HG03097 (cell line): ENCODE data around the gene LRRC18.

Source experiments
- ATAC-seq: cut with Tn5 transposase; IDR thresholded peaks from one replicate; pipeline ENCODE4 v1.9.1; 2021; ENCODE audit not compliant: unreplicated experiment, low FRiP score

Gene LRRC18

DNA sequence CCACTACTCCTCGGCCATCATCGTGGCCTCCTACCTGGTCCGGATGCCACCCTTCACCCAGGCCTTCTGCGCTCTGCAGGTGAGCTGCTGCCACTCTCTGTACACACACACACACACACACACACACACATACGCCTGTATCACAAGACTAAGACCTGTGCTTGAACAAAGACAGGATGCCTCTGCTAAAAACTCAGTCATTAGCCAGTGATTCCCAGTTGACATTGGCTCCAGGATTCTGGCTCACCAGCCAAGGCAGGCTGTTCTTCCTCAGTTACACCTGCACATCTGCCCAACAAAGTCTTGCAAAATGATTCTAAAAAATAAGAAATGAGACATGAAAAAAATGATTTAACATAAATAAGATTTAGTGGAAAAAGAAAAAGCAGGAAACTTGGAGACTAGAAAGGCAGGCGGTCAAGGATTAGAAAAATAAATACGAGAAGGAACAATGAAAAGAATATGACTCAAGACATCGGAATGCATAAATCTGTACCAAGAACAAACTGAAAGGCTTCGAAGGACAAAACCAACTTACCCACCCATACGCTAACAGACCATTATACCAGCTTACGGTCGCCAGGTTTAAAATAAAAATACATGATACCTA lies 7.4 kb upstream of the LRRC18 start:
- ATAC-seq: no peak

DNA sequence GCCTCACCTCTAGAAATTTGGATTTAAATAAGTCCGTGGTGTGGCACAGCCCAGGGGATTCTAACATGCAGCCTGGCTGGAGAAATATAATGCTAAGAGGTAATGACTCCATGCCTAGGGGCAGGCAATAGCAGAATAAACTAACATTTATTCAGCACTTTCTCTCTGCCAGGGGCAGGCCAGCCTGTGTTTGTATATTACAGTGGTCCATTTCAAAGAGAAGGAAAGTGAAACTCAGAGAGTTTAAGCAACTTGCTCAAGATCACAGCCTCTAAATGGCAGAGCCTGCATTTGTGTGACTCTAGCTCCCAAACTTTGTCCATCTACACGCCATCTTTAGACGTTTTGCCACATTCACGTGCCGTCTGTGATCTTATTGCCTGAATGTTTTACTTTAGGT lies 6.7 kb upstream of the LRRC18 start:
- no peak for ATAC-seq

DNA sequence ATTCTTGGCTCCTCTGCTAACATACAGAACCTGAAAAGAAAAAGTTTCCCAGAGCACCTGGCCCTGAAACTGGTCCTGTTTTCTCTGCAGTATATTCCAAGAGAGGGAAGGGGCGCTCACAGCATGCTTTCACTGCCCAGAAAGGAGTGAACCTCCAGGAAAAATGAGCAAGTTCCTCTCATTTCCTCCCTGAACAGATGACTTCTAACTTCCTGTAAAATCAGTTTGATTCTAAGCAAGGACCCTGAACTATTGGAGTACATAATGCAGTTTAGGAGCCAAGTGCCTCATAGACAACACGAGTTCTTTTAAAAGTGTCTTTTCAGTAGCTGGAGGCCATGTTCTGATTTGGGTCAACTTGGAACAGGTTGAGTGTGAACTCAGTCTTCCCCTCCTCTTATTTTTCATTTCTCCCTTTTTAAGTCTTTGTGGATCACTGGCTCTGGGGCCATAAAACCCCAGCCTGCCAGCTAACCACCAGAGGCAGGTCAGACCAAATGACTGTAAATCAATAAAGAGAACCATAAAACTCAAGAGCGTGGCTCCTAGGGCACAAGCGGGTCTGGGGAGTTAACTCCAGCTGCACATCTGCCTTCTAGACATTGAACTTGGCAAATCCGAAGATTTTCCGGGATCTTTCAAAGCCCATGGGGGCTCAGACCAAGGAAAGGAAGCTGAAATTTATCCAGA lies 5.9 kb upstream of the LRRC18 start:
- ATAC-seq: no peak

DNA sequence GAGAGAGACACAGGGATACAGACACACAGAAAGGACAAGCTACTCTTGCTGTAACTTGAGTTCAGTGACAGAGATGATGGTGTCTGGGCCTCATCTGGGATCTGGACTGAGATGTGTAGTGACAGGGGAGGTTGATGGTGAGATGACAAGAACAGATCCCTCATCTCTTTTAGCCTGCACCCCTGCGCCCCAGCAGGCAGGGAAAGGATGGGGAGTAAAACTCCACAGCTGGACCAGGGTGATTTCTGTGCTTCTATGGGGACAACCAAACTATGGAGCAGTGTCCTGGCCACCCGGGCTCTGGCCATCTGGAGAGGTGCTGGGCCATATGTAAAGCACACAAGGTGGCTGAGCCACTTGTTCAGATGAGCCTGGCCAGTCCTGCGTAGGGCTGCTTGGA lies 4.5 kb upstream of the LRRC18 start:
- ATAC-seq: no peak

DNA sequence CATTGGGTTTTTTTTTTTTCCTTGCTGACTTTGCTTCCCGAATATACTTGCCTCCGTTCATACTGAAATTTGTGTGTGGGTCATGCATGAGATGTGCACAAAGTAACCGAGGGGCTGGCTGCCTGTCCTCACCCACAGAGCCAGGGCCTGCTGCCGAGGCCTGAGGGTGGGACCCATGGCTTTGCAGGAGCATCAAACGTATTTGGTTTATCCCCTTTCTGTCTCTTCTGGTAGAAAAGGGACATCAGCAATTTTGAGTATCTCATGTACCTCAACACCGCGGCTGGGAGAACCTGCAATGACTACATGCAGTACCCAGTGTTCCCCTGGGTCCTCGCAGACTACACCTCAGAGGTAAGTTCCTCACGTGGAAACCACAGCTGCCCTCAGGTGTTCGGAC lies 3.5 kb upstream of the LRRC18 start:
- ATAC-seq: no peak

DNA sequence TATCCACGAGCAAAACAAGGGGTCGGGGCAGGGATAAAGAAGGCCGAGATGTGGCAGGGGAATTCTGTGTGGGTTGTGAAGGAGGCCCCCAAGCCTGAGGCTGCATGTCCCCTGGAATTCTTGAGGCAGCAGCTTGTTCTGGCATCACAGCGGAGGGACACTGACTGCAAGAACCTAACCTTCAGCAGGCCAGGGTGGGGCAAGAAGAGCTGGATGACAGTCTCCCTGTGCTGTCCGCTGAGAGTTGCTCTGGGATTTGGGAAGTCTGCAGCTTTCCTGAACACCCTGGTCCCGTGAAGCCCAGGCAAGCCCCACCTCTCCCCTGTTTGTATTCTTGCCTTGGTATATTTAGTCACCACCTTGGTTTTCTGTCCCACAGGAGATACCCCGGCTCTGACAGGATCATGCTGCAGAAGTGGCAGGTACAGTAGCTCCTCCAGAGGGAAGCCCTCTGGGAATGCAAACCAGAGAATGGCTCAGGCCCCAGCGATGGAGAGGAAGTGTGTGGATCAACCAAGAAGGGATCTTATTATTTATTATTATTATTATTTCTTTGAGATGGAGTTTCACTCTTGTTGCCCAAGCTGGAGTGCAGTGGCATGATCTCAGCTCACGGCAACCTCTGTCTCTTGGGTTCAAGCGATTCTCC lies 1.9 kb upstream of the LRRC18 start:
- no peak for ATAC-seq

DNA sequence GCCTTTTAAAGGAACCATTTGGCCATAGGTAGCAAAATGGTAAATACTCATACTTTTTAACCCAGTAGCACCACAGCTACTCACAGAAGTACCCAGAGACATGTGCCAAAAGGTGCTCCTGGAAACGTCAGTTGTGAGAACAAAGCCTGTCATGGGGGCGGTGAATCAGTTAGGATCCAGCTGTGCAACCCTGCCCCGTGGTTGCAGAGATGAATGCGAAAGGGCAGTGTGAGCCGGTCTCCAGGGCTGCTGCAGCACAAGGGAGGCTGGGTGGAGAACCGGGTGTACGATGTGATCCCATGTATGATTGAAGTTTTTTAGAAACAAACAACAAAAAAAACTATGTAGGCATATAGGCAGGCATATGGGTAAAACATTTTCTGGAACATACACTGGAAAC lies 1.3 kb upstream of the LRRC18 start:
- ATAC-seq: no peak

DNA sequence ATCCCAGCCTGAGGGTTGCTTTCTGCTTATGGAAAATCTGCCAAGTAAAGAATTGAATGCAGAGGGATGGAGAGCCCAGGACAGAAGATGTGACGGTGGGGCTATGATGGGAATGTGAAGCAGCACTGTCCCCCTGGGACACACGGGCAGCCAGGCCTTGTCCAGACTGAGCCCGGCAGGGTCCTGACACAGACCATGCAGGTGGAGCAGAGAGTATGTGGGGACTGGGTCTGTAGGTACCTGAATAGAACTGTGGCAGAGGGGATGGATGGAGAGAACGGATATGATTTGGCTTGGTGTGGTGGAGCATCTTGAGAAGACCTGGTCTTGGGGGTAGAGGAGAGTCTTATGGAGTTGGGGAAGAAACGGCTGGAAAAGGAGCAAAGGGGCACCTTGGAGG lies 732 bp upstream of the LRRC18 start:
- ATAC-seq: no peak

DNA sequence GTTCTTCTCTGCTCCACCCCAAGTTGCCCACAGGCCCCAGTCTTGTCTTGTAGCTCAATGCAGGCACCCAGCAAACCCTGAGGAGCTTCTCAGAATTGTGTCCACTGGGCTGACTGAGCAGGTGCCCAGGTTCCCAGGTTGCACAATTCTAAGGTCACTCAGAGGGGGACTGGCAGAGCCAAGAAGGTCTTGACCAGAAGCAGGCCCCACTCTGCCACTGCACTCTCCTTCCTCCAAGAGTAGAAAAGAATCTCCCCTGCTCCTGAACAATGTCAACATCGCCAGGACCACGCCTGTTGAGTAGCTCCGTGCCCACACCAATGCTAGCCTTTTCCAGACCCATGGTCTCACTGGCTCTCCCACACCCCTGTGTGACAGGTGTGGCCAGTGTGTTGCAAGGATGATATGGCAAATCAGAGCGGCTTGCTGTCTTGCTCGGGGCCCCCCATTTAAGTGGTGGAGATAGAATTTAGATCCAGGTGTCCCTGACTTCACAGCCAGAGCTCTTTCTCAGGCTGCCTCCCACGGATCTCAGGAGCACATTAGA lies 577 bp downstream of the LRRC18 start:
- ATAC-seq: no peak

DNA sequence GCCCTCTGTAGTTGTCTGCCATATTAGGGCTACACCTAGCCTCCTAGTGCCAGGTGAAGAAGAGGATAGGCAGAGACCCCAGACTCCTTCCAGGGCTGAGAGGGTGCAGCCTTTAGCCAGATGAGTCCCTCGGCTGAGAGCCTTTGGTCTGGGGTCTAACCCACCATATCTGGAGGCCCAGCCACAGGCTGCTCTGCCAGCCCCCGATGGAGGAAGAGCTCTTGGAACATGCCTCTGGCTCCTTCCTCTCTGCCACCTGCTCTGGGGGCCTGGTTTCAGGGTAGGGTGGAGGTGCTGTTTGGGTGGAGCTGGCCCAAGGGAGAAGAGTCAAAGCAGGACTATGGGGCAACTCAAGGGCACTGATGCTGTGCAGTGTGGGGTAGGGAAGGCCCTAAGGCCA lies 1.4 kb downstream of the LRRC18 start:
- ATAC-seq: no peak

DNA sequence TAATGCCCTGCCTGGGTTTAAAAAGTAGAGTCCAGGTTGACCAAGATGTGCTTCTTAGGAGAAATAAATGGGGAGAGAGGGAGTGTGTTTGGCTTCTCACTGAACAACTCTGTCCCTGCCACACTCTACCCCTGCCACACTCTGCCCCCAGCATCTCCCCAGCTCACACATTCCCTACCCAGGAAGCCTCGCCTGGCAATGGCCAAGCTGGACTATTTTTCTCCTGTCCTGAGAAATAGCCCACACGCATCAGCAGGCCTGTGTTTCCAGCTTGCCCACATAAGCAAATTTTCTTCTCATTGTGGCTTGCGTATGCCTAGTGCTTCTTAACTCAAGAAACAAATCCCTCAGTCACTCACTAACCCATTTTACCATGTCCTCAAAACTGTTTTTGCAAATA lies 1.8 kb downstream of the LRRC18 start:
- no peak for ATAC-seq

DNA sequence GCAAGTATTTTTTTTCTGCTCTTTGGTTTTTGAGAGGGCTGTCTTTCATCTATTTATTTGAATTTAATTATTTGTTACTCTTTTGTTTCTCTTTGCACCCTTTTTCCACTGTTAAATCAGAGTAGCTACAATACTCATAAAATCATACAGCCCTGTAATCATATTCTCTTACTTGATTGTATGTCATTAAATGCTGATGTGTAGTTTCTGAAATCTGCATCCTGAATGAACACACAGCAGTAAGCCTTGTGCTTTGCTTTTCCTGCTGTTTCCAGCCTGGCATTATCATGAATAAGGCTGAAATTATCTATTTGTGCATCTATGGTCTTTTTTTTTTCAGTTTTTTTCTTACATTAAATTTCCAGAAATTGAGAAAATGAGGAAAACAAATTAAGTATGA lies 4.1 kb downstream of the LRRC18 start:
- ATAC-seq: no peak

DNA sequence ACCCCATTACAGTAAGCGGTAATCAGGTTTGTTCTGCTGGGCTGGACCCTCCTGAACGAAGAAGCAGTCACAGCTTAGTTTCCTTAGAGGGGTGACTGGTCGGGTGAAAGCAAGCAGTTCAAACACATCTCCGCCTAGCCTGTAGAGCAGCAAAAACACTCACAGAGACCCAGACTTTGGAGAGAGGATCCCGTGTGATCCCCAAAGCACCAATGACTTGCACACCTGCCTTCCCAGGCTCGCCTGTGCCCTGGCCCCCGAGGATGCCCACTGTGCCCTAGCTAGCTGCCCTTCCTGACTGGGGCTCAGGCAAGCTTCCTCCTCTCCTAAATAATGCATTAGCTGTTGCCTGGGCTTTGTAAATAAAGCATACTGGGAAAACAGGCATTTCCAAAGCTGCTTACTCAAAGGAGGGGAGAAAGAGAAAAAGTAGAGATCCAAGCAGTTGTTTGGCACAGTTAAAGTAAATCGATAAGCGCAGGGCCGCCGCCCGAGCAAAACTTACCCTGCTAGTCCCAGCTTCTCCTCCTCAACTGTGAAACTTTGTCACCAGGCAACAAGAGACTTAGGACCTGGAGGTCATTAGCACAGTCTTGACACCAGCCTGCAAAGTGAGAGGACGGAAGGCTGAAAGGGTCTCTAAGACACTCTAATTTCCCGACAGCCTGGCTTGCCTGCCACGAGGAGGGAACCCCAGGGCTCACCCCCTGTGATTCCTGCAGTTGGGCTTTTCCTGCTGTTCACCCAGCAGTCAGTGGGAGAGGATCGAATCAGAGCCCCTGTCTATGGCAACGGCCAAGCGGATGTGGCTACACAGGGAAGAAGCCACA lies 4.8 kb downstream of the LRRC18 start:
- ATAC-seq: no peak

DNA sequence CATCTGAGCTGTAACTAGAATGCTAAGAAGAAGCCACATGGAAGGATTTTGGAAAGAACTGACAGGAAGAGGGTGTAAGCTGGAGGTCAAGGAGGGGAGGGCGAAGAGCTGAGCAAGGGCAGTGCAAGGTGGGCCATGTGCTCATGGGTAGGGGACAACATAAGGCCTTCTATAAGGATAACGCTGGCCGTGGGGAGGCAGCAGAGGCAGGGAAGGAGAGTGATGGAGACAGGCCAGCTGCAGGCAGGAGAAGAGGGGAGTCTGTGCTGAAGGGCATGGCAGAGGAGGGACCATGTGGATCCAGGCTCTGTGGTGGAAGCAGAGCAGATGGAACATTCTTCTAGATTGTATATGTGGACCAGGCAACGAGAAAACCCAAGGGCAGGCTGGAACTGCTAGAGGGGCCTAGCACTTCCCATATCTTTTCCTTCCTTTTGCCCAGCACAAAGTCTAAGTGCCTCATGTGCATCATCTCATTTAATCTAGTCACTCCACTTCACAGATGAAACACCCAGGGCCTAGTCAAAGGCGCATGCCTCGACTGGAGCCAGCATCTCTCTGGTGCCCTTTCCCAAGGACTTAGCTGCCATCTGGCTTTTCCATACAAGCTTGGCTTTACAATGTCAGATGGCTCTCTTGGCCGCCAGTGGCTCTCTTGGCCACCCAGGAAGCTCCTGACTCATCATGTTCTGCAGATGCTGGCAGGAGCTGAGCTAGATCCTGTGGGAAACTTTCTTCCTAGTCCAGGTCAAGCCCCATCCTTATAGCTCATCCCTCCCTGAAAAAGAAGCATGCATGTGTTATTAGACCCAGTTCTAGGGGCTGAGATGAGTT lies 6.6 kb downstream of the LRRC18 start:
- no peak for ATAC-seq

DNA sequence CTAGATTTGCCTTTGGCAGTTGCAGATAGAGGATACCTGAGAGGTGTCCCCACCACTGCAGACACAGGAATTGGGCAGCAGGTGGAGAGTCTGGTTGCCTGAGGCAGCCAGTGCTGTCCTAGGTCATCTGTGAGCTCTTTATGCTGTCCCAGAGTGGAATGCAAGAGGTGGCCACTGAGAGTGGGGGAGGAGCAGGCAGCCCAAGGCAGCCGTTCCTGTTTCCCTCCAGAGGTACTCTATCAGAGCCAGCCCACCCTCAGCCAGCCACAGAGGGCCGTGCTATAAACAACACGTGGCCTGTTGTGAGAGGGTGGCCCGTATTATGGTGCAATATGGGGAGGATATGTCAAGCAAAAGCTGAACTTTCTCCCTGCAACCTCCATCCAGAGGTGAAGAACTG lies 8.5 kb downstream of the LRRC18 start:
- no peak for ATAC-seq

DNA sequence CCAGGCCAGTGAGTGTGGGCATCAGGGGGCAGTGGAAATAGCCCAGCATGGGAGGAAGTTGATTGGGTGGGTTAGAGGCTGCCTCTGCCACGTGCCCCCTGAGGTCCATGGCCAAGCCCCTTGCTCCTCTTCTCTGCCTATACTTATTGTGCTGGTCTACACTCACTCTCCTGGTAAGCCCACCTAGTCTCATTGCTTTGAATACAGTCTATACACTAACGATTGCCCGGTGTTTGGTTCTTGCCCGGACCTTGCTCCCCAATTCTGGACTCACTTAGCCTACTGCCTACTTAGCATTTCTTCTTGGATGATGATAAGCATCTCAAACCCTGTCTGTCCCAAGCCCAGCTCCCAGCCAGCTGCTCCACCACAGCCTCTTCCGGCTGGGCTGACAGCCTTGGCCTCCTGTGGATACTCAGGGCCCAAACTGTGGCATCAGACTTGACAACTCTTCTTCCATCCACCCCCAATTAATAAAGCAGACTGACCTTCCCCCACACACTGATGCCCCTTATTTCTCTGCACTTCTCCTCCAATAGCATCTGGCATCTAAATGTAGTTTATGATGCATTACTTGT lies 10.1 kb downstream of the LRRC18 start:
- ATAC-seq: no peak

DNA sequence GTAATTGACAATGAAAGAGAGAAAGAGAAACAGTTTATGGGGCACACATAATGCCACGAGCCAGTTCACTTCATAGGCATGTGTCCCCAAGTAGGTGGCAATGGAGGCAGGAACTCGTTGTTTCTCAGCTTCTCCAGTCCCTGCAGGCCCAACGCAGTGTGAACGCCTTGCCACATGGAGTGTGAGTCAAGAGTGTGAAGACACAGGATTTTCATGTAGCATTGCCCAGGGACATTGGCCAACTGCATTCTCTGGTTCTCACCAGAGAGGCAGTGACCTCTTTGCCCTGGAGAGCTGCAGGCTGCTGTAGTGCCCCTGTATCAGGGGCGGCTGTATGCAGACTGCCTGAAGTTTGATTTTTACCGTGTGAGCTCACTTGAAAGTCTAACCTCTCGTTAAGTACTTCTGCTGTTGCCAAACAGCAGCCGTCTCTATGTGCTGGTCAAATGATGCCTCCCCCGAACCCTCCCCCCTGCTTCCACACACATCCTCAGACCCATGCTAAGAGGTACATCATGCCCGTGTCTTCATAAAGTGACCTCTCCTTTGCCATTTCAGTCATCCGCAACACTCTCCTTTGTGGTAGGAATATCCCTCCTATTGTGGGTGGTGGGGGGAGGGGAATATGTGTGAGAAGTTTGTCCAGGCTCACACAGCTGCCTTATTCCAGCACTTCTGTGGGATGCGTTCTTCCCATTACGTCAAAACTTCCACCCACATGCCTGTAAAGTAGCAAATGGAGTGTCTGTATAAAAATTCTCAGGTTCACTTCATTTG lies 12.7 kb downstream of the LRRC18 start:
- no peak for ATAC-seq

DNA sequence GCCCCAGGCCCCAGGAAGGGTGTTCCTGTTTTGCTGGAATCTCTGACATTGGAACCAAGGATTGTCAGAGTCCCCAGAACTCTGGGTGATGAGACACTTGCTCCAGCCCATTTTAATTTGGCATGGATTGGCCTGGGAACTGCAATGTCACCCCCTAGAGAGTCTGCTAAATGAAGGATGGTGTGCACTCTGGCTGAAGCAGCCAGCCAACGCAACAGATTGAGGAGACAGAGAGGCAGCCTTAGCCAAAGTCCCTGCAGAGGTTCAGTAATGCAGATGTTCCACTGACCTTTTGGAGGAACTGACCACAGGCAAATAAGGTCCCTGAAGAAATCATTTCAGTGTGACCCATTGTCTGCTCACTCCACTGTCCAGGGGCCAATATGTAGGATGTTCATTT lies 13.4 kb downstream of the LRRC18 start:
- ATAC-seq: no peak

DNA sequence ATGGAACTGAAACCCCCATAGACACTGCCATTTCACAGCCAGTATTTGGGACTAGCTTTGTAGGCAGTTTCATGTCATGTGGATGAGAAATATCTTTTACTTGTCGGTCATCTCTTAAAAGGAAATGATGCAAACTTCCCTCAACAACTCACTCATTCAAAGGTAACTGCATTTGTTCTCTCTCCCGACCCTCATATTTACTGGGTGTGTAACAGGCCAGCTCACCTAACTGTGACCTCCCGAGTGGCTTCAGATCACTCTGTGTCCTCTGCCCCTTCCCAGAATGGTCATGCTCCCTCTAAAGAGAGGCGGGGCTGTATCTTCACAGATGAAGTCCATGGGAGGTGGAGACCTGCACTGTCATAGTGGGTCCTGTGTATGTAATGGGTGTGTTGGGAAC lies 14.7 kb downstream of the LRRC18 start:
- no peak for ATAC-seq
